Activated CD8-positive, alpha-beta T cell treated with anti-CD3 and anti-CD28 coated beads for 36 hours (primary cell): Measurements from ENCODE around the gene HEXD. TPM values are rescaled to one million over a fixed set of nuclear protein-coding genes. Genes with fewer than 3 reads are reported as not detected.

ENCODE experiments used
- ATAC-seq: fragments of 200-7000 bp; cut with Tn5 transposase; one replicate; pipeline ENCODE4 v1.10.0; 2021; ENCODE audit warnings: mild to moderate bottlenecking, moderate library complexity
- CTCF ChIA-PET: fragments of 350-600 bp; sonication (Branson Sonifier 250); formaldehyde crosslinking; loops from one replicate; lab custom pipeline; 2021; ENCODE audit warnings: antibody characterized with exemption; lab: Charles Lee
- POLR2A ChIA-PET: fragments of 350-600 bp; sonication (Branson Sonifier 250); formaldehyde crosslinking; loops from one replicate; lab custom pipeline; 2021; ENCODE audit warnings: antibody characterized with exemption; lab: Charles Lee
- DNase-seq: peaks from one replicate; pipeline ENCODE4 v3.0.0-alpha.2; 2020
- H3K27ac Mint-ChIP-seq: one replicate; pipeline ENCODE4 v1.8.0; 2021; ENCODE audit warnings: mild to moderate bottlenecking, mixed read lengths
- H3K27me3 Mint-ChIP-seq: one replicate; pipeline ENCODE4 v1.8.0; 2021; ENCODE audit warnings: mixed read lengths
- H3K36me3 Mint-ChIP-seq: one replicate; pipeline ENCODE4 v1.8.0; 2021; ENCODE audit warnings: low read depth, mixed read lengths
- H3K4me1 Mint-ChIP-seq: one replicate; pipeline ENCODE4 v1.8.0; 2021; ENCODE audit warnings: low read depth, mixed read lengths
- H3K4me3 Mint-ChIP-seq: one replicate; pipeline ENCODE4 v1.8.0; 2021; ENCODE audit warnings: mild to moderate bottlenecking, moderate library complexity, mixed read lengths
- H3K9me3 Mint-ChIP-seq: one replicate; pipeline ENCODE4 v1.8.0; 2021; ENCODE audit warnings: mixed read lengths
- CTCF ChIP-seq: fragments of 200-600 bp; IDR thresholded peaks from one replicate; pipeline ENCODE4 v1.8.0; 2022; ENCODE audit warnings: antibody characterized with exemption, mild to moderate bottlenecking
- intact Hi-C: fragments of 100-400 bp; cut with micrococcal nuclease; formaldehyde crosslinking; loops from one replicate; pipeline ENCODE4 v1.10.0; 2022
- total RNA-seq, 2 experiments: library from RNA; stranded (reverse); gene quantifications; one replicate each; pipeline ENCODE4 v1.2.3, GENCODE V29; 2021

The HEXD gene
- total RNA-seq, 2 experiments from 2014 or later, result 21.8 to 21.9 TPM

GRCh38 chr17:82440991-82441627, 23.0 kb downstream of the HEXD start:
- Mint-ChIP-seq H3K27me3 (no peaks in the 10 kb centered on the region), H3K36me3 (peaks cover 15% of the 10 kb centered on the region), H3K9me3 (no peaks in the 10 kb centered on the region), H3K4me1 (peaks cover 4% of the 10 kb centered on the region), H3K4me3 (no peak overlapping the region), H3K27ac (no peak overlapping the region)
- intact Hi-C loops, result no loop called here
- ATAC-seq (no peak), DNase-seq (no peak)
- no peak for TF ChIP-seq CTCF
- ChIA-PET POLR2A (interaction anchor here (1.4 to 1.5 kb wide), 2 partner anchors 10 to 17 kb away, joined by 4 to 5 read pairs; partner anchors contain the start of gene NARF), CTCF (no interaction called here)

GRCh38 chr17:82441691-82442487, 23.7 kb downstream of the HEXD start:
- Mint-ChIP-seq H3K27me3 (no peaks in the 10 kb centered on the region), H3K27ac (no peak overlapping the region)
- CTCF ChIA-PET, result interaction anchor here (1.3 kb wide), 1 partner anchor 17 kb away, joined by 6 read pairs; no protein-coding TSS in a partner anchor

DNA sequence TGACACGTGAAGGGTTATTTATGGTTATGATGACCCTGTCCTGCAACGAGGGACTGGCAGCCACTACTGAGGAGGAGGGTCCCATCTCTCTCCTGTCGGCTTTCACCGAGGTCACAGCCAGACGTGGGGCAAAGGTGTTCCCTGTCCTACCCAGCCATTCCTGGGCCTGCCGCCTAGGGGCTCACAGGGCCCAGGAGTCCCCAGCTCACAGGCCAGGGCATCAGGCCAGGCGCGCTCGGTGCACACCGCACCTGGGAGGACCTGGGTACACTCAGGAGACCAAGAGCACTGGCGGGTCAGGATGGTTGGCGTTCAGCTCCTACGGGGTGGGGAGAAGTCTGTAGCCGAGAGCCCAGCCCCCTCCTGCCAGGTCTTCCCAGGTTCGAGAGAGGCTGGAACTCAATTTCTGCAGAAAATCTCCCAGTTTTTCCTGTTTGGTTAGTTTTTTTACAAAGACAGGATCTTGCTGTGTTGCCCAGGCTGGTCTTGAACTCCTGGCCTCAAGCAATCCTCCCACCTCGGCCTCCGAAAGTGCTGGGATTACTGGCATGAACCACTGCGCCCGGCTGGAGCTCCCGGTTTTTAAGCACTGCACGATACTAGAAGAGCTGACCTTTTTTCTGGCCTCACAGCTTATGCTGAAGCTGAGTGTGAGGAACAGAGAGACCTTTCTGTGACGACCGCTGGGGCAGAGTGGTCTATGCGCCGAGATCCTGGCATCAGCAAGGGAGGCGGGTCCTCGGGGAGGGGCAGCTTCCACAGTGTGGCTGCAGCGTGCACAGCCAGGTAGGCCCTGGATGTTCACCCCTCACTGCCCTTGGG, 24.7 kb downstream of the HEXD start:
- H3K4me1 Mint-ChIP-seq, result peaks cover 12% of the 10 kb centered on the region
- DNase-seq, result no peak
- H3K9me3 Mint-ChIP-seq, result no peaks in the 10 kb centered on the region
- ChIA-PET POLR2A (interaction anchor here (0.7 to 1.4 kb wide), 4 partner anchors 15 to 104 kb away, joined by 3 to 4 read pairs (median 4); partner anchors contain the start of gene NARF), CTCF (interaction anchor here (0.8 to 1.3 kb wide), 2 partner anchors 18 to 111 kb away, joined by 3 to 6 read pairs; no protein-coding TSS in a partner anchor)
- TF ChIP-seq CTCF, result no peak
- H3K36me3 Mint-ChIP-seq, result peaks cover 28% of the 10 kb centered on the region
- no peak for ATAC-seq
- intact Hi-C loops, result no loop called here
- no peak overlapping the region for H3K4me3 Mint-ChIP-seq
- H3K27me3 Mint-ChIP-seq, result no peaks in the 10 kb centered on the region
- H3K27ac Mint-ChIP-seq, result no peak overlapping the region

More at GRCh38 chr17:82441691-82442487, 23.7 kb downstream of the HEXD start:
- POLR2A ChIA-PET, result interaction anchor here (1.2 to 1.4 kb wide), 3 partner anchors 16 to 103 kb away, joined by 3 to 4 read pairs (median 4); partner anchors contain the start of gene NARF
- Mint-ChIP-seq H3K9me3 (no peaks in the 10 kb centered on the region), H3K4me1 (peaks cover 8% of the 10 kb centered on the region), H3K36me3 (peaks cover 22% of the 10 kb centered on the region), H3K4me3 (no peak overlapping the region)
- TF ChIP-seq CTCF, result no peak
- ATAC-seq (no peak), DNase-seq (no peak)
- intact Hi-C loops, result no loop called here

DNA sequence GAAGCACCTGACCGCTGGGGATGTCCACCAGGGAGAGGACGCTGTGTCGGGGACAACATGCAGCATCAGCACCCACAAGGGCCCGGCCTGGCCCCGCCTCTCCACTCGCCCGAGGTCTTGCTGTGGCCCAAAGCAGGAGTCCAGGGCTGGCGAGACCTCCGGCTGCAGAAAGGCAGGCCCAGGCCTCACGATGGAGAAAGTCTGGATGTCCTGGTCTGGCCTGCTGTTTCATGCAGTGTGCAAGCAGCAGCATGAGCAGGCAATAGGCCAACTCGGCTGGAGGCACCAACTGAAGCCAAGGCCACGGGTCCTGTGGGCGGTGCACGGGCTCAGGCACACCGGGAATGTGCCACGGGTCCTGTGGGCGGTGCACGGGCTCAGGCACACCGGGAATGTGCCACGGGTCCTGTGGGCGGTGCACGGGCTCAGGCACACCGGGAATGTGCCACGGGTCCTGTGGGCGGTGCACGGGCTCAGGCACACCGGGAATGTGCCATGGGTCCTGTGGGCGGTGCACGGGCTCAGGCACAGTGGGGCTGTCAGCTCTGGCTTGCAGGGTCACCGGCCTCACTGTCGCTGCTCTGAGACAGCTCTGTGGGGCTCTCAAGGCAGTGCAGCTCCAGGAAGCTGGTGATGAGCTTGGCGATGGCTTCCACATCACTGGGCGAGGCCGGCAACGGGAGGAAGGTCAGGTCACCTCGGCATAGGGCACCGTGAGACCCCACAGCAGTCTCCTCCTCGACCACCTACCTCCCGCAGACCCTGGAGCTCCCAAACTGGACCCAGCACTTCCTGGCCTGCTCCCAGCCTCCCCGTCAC, 25.5 kb downstream of the HEXD start:
- H3K27ac Mint-ChIP-seq, result no peak overlapping the region
- DNase-seq (no peak), ATAC-seq (no peak)
- H3K4me3 Mint-ChIP-seq, result no peak overlapping the region
- ChIA-PET POLR2A (interaction anchor here (0.7 kb wide), 1 partner anchor 33 kb away, joined by 3 read pairs; no protein-coding TSS in a partner anchor), CTCF (interaction anchor here (0.8 kb wide), 1 partner anchor 110 kb away, joined by 3 read pairs; no protein-coding TSS in a partner anchor)
- peaks cover 30% of the 10 kb centered on the region for H3K36me3 Mint-ChIP-seq
- no peaks in the 10 kb centered on the region for H3K9me3 Mint-ChIP-seq
- peaks cover 12% of the 10 kb centered on the region for H3K4me1 Mint-ChIP-seq
- intact Hi-C loops, result no loop called here
- no peaks in the 10 kb centered on the region for H3K27me3 Mint-ChIP-seq
- TF ChIP-seq CTCF, result no peak
